HepG2 (cell line): ENCODE measurements around the gene SULT6B1.

ENCODE experiments used
- BORCS8-MEF2B ChIP-seq: sonication (generic); formaldehyde crosslinking; IDR thresholded peaks from 2 replicates; pipeline ENCODE4 v1.8.0; 2022; ENCODE audit warnings: mild to moderate bottlenecking, missing genetic modification reagents
- DPF2 ChIP-seq: sonication (generic); formaldehyde crosslinking; IDR thresholded peaks from 2 replicates; pipeline ENCODE4 v1.4.0; 2020; ENCODE audit warnings: mild to moderate bottlenecking, low read depth, missing genetic modification reagents, borderline replicate concordance
- POLR2A ChIP-seq, 2 experiments: IDR thresholded peaks; 2 replicates each; pipeline ENCODE4 v1.6.1; 2011; ENCODE audit warnings: low read depth in 2 of 2, low read length in 2 of 2, mild to moderate bottlenecking in 1 of 2, moderate library complexity in 1 of 2; ENCODE audit not compliant: insufficient read depth in 1 of 2
- TF ChIP-seq, protein P1 (sequence below): sonication (generic); formaldehyde crosslinking; IDR thresholded peaks from 2 replicates; pipeline ENCODE4 v1.5.0; 2020; ENCODE audit warnings: mild to moderate bottlenecking, missing genetic modification reagents, moderate library complexity

DNA sequence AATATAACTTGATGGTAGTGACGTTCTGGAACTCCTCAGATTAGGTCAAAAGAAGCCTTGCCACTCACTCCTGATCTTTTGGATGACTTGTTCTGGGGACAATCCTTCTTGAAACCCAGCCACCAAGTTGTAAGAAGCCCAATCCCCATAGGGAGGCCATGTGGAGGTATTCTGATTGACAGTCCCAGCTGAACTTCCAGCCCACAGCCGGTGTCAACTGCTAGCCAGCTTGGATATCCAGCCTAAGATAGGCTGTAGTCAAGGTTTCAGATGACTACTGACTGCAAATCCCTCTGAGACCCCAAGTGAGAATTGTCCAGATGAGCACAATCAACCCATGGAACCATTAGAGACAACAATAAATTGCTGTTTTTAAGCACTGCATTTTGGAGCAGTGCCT, 63.1 kb downstream of the SULT6B1 start:
- TF ChIP-seq BORCS8-MEF2B (no peak), POLR2A (IDR thresholded peaks at IDR 0.05; ENCODE audit: insufficient read depth in 1 of 2, low read depth in 2 of 2, low read length in 2 of 2) (no peak), DPF2 (CRISPR knock-in tag) (no peak)
- TF ChIP-seq, protein P1, sequence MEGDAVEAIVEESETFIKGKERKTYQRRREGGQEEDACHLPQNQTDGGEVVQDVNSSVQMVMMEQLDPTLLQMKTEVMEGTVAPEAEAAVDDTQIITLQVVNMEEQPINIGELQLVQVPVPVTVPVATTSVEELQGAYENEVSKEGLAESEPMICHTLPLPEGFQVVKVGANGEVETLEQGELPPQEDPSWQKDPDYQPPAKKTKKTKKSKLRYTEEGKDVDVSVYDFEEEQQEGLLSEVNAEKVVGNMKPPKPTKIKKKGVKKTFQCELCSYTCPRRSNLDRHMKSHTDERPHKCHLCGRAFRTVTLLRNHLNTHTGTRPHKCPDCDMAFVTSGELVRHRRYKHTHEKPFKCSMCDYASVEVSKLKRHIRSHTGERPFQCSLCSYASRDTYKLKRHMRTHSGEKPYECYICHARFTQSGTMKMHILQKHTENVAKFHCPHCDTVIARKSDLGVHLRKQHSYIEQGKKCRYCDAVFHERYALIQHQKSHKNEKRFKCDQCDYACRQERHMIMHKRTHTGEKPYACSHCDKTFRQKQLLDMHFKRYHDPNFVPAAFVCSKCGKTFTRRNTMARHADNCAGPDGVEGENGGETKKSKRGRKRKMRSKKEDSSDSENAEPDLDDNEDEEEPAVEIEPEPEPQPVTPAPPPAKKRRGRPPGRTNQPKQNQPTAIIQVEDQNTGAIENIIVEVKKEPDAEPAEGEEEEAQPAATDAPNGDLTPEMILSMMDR (CRISPR knock-in tag), result no peak
